AG09309 (cell line): ENCODE data around the gene SLC16A13.

Source experiments
- DNase-seq: peaks from one replicate; pipeline ENCODE4 v3.0.0-alpha.2; 2010; ENCODE audit warnings: low read depth
- H3K4me3 ChIP-seq: 2 replicates; pipeline ENCODE4 v1.5.1; 2011; ENCODE audit warnings: mild to moderate bottlenecking, low read depth, low read length, moderate library complexity; ENCODE audit not compliant: control insufficient read depth
- TF ChIP-seq, protein P1 (sequence below): IDR thresholded peaks from 2 replicates; pipeline ENCODE4 v1.5.1; 2011; ENCODE audit warnings: mild to moderate bottlenecking, low read depth, low read length, inconsistent platforms; ENCODE audit not compliant: insufficient read depth, control insufficient read depth; ENCODE audit errors: missing control alignments

The SLC16A13 gene

GRCh38 chr17:7022781-7023571, 12.8 kb upstream of the SLC16A13 start, which contains the start of gene BCL6B:
Gene BCL6B, plus strand, starts transcription at chr17:7023050. Its CDS starts 622 bp downstream, at chr17:7023672.
- TF ChIP-seq, protein P1, sequence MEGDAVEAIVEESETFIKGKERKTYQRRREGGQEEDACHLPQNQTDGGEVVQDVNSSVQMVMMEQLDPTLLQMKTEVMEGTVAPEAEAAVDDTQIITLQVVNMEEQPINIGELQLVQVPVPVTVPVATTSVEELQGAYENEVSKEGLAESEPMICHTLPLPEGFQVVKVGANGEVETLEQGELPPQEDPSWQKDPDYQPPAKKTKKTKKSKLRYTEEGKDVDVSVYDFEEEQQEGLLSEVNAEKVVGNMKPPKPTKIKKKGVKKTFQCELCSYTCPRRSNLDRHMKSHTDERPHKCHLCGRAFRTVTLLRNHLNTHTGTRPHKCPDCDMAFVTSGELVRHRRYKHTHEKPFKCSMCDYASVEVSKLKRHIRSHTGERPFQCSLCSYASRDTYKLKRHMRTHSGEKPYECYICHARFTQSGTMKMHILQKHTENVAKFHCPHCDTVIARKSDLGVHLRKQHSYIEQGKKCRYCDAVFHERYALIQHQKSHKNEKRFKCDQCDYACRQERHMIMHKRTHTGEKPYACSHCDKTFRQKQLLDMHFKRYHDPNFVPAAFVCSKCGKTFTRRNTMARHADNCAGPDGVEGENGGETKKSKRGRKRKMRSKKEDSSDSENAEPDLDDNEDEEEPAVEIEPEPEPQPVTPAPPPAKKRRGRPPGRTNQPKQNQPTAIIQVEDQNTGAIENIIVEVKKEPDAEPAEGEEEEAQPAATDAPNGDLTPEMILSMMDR: no peak
- DNase-seq: no peak
- peak within 1 kb of the TSS; percentile 25 for H3K4me3 ChIP-seq

GRCh38 chr17:7023576-7024401, 12.0 kb upstream of the SLC16A13 start:
- no peak for DNase-seq
- TF ChIP-seq, protein P1: no peak
- no peak overlapping the region; the same call in 1 of the 2 replicates for H3K4me3 ChIP-seq

- H3K4me3 ChIP-seq: no peak overlapping the region
- no peak for DNase-seq
- TF ChIP-seq, protein P1: no peak
These were observed 11.4 kb upstream of the SLC16A13 start for GRCh38 chr17:7024402-7024785.

- TF ChIP-seq, protein P1: no peak
- no peak for DNase-seq
- H3K4me3 ChIP-seq: no peak overlapping the region
These were observed 10.6 kb upstream of the SLC16A13 start for GRCh38 chr17:7025245-7025644.

GRCh38 chr17:7026471-7027115, 9.2 kb upstream of the SLC16A13 start:
- no peak overlapping the region for H3K4me3 ChIP-seq
- TF ChIP-seq, protein P1: no peak
- no peak for DNase-seq

- H3K4me3 ChIP-seq: no peak overlapping the region
- DNase-seq: no peak
- TF ChIP-seq, protein P1: no peak
These were observed 8.5 kb upstream of the SLC16A13 start for GRCh38 chr17:7027335-7027734.
